Endothelial cell of umbilical vein (primary cell): ENCODE data around the gene COQ4. TPM values are rescaled to one million over a fixed set of nuclear protein-coding genes. Genes with fewer than 3 reads are reported as not detected.

ENCODE experiments used
- BruUV-seq: library from RNA; stranded (reverse); fragments of 400-500 nt; replicated peaks from 2 replicates; lab custom pipeline; 2021; lab: Mats Ljungman, UMichigan
- CTCF ChIA-PET: fragments of 300-600, 350-600 bp; sonication (Branson Sonifier 250); formaldehyde crosslinking; loops from one replicate; lab custom pipeline; 2021; ENCODE audit warnings: antibody characterized with exemption, inconsistent platforms; lab: Charles Lee
- POLR2A ChIA-PET: fragments of 300-600, 350-600 bp; sonication (Branson Sonifier 250); formaldehyde crosslinking; loops from one replicate; lab custom pipeline; 2021; ENCODE audit warnings: antibody characterized with exemption, inconsistent platforms; lab: Charles Lee
- DNase-seq: peaks from one replicate; pipeline ENCODE4 v3.0.0-alpha.2; 2011; ENCODE audit warnings: low read depth, low spot score
- FAIRE-seq: peaks from 2 replicates; lab custom pipeline; 2011; peaks lifted over from hg19 to GRCh38; lab: Jason Lieb, UNC
- H2AFZ ChIP-seq: 2 replicates; pipeline ENCODE4 v1.6.0; 2012; ENCODE audit warnings: low read depth, low read length, control low read depth, inconsistent platforms
- H3K27ac ChIP-seq: 2 replicates; pipeline ENCODE4 v1.5.1; 2011; ENCODE audit warnings: low read depth, mild to moderate bottlenecking, control low read depth, low read length, moderate library complexity; ENCODE audit not compliant: insufficient read depth
- H3K27me3 ChIP-seq, 2 experiments: 2 replicates each; pipeline versions ENCODE4 v1.6.0 to v1.6.1; 2011; ENCODE audit warnings: low read length in 2 of 2, mixed read lengths in 1 of 2; ENCODE audit not compliant: control insufficient read depth in 2 of 2, insufficient read depth in 2 of 2
- H3K36me3 ChIP-seq, 2 experiments: 2 replicates in 1 of 2; 3 replicates in 1 of 2; pipeline ENCODE4 v1.5.1; 2011; ENCODE audit warnings: low read length in 2 of 2, mild to moderate bottlenecking in 1 of 2, moderate library complexity in 1 of 2; ENCODE audit not compliant: control insufficient read depth in 2 of 2, insufficient read depth in 2 of 2; ENCODE audit errors: extremely low read depth in 1 of 2
- H3K4me1 ChIP-seq: 3 replicates; pipeline ENCODE4 v1.5.1; 2011; ENCODE audit warnings: mild to moderate bottlenecking, low read length; ENCODE audit not compliant: control insufficient read depth, insufficient read depth; ENCODE audit errors: extremely low read depth
- H3K4me2 ChIP-seq: 2 replicates; pipeline ENCODE4 v1.6.1; 2011; ENCODE audit warnings: low read length, control low read depth, mixed read lengths; ENCODE audit not compliant: insufficient read depth
- H3K4me3 ChIP-seq, 3 experiments: fragments of 200-600 bp in 1 of 3; sonication (generic), shearing (Covaris generic) in 1 of 3; replicated peaks in 1 of 3; 2 replicates each; pipeline ENCODE4 v1.5.1; 2011 to 2016; ENCODE audit warnings: control low read depth in 3 of 3, low read length in 3 of 3, mild to moderate bottlenecking in 2 of 3, inconsistent platforms in 1 of 3, low read depth in 1 of 3, moderate library complexity in 1 of 3; ENCODE audit not compliant: insufficient read depth in 1 of 3
- H3K79me2 ChIP-seq: 2 replicates; pipeline ENCODE4 v1.6.0; 2012; ENCODE audit warnings: low read length, inconsistent platforms; ENCODE audit not compliant: control insufficient read depth, insufficient read depth
- H3K9ac ChIP-seq: replicated peaks from 2 replicates; pipeline ENCODE3; 2011; ENCODE audit warnings: low read length, control low read depth; ENCODE audit not compliant: insufficient read depth; ENCODE audit errors: extremely low read depth
- H3K9me1 ChIP-seq: replicated peaks from 3 replicates; pipeline ENCODE4 v1.6.0; 2011; ENCODE audit warnings: mild to moderate bottlenecking, low read length; ENCODE audit not compliant: control insufficient read depth, insufficient read depth; ENCODE audit errors: extremely low read depth
- H3K9me3 ChIP-seq: replicated peaks from 2 replicates; pipeline ENCODE4 v1.5.1; 2012; ENCODE audit warnings: low read length, inconsistent platforms; ENCODE audit not compliant: control insufficient read depth, insufficient read depth
- H4K20me1 ChIP-seq: replicated peaks from 2 replicates; pipeline ENCODE3; 2011; ENCODE audit warnings: mild to moderate bottlenecking, low read length; ENCODE audit not compliant: control insufficient read depth, insufficient read depth; ENCODE audit errors: extremely low read depth
- CTCF ChIP-seq, 2 donors: IDR thresholded peaks; 1 replicate in 1 of 2; 2 replicates in 1 of 2; pipeline ENCODE4 v1.5.1; 2011; ENCODE audit warnings: low read length in 2 of 2, mild to moderate bottlenecking in 2 of 2, moderate library complexity in 2 of 2, control low read depth in 1 of 2, inconsistent platforms in 1 of 2, low read depth in 1 of 2; ENCODE audit not compliant: insufficient read depth in 1 of 2; ENCODE audit errors: extremely low read depth in 1 of 2
- EZH2 ChIP-seq: IDR thresholded peaks from 2 replicates; pipeline ENCODE4 v1.6.1; 2012; ENCODE audit warnings: borderline replicate concordance, low read depth, mild to moderate bottlenecking, moderate library complexity, low read length, inconsistent platforms; ENCODE audit not compliant: severe bottlenecking
- GATA2 ChIP-seq: IDR thresholded peaks from 2 replicates; pipeline ENCODE4 v1.7.0; 2011; ENCODE audit warnings: low read depth, mild to moderate bottlenecking, moderate library complexity, mixed read lengths, low read length; ENCODE audit not compliant: insufficient read length, insufficient read depth
- JUN ChIP-seq: IDR thresholded peaks from 2 replicates; pipeline ENCODE4 v1.6.1; 2011; ENCODE audit warnings: borderline replicate concordance, low read depth; ENCODE audit not compliant: insufficient read length, insufficient read depth
- POLR2A ChIP-seq: IDR thresholded peaks from 2 replicates; pipeline ENCODE4 v1.6.1; 2012; ENCODE audit warnings: low read depth, mild to moderate bottlenecking, control low read depth, low read length
- POLR2AphosphoS5 ChIP-seq: IDR thresholded peaks from 2 replicates; pipeline ENCODE4 v1.6.1; 2012; ENCODE audit warnings: low read depth, mild to moderate bottlenecking, control low read depth, low read length, moderate library complexity; ENCODE audit not compliant: insufficient read depth
- dilution Hi-C: fragments of 300-500 bp; cut with MboI; formaldehyde crosslinking; loops from one replicate; pipeline ENCODE4 v1.15.0; 2019; ENCODE audit warnings: low sequenced_read_pairs; ENCODE audit not compliant: extremely low pct_ligation_motif_present
- intact Hi-C: fragments of 100-400 bp; cut with micrococcal nuclease; formaldehyde crosslinking; loops from one replicate; pipeline ENCODE4 v1.10.0; 2022
- polyA plus RNA-seq, 4 experiments: library from polyadenylated mRNA; depleted of rRNA in 3 of 4; stranded (reverse) in 3 of 4; unstranded in 1 of 4; fragments of >200 nt; gene quantifications; 2 replicates each; pipeline versions ENCODE4 v1.2.1 to v1.2.3, GENCODE V29; 2011 to 2012; ENCODE audit warnings: missing spikeins in 1 of 4
- total RNA-seq: library from RNA; stranded (reverse); gene quantifications from 2 replicates; pipeline ENCODE4 v1.2.3, GENCODE V29; 2021

COQ4 gene
- total and polyA plus RNA-seq, 2 donors (not counting 3 experiments of a cell fraction or from before 2014, with no cell fraction given) = 44.4 to 78.1 TPM

GRCh38 chr9:128316421-128316820 lies 6.2 kb upstream of the COQ4 start:
- Histone ChIP-seq H3K9me1 (no peaks in the 10 kb centered on the region), H2AFZ (no peak overlapping the region), H3K27ac (peak overlapping the region; percentile 5), H4K20me1 (no peaks in the 10 kb centered on the region), H3K4me3 (no peak overlapping the region), H3K9ac (peak overlapping the region; percentile 37), H3K9me3 (no peaks in the 10 kb centered on the region), H3K36me3 (peaks cover 5 to 14% of the 10 kb centered on the region in 2 experiments), H3K79me2 (peaks cover 2% of the 10 kb centered on the region), H3K27me3 (no peaks in the 10 kb centered on the region), H3K4me1 (peaks cover 8% of the 10 kb centered on the region), H3K4me2 (no peak overlapping the region)
- intact Hi-C loops = no loop called here
- ChIA-PET POLR2A (no interaction called here), CTCF (no interaction called here)
- TF ChIP-seq CTCF (IDR thresholded peaks at IDR 0.05; ENCODE audit: extremely low read depth in 1 of 2, insufficient read depth in 1 of 2, low read depth in 1 of 2, low read length in 2 of 2) (no peak), POLR2AphosphoS5 (no peak), GATA2 (no peak), POLR2A (no peak)
- FAIRE-seq (peak; percentile 18), DNase-seq (no peak)
- no TSS peak for BruUV-seq
- dilution Hi-C loops = no loop called here

GRCh38 chr9:128317629-128318028 lies 5.0 kb upstream of the COQ4 start:
- Histone ChIP-seq H2AFZ (no peak overlapping the region), H3K4me2 (no peak overlapping the region), H3K9me3 (no peaks in the 10 kb centered on the region), H4K20me1 (no peaks in the 10 kb centered on the region), H3K9me1 (no peaks in the 10 kb centered on the region), H3K27me3 (no peaks in the 10 kb centered on the region), H3K4me1 (peaks cover 11% of the 10 kb centered on the region), H3K27ac (no peak overlapping the region), H3K36me3 (peaks cover 5 to 14% of the 10 kb centered on the region in 2 experiments), H3K9ac (no peak overlapping the region), H3K79me2 (peaks cover 8% of the 10 kb centered on the region), H3K4me3 (no peak overlapping the region)
- TF ChIP-seq JUN (no peak), EZH2 (no peak)
- POLR2A ChIA-PET = no interaction called here
- dilution Hi-C loops = no loop called here
- intact Hi-C loops = no loop called here
- FAIRE-seq (no peak), DNase-seq (no peak)
- no TSS peak for BruUV-seq
- CTCF ChIA-PET = interaction anchor here (1.7 kb wide), 1 partner anchor 22 kb away, joined by 4 read pairs; no protein-coding TSS in a partner anchor
